ENCODE data around the gene MAP1A.

MAP1A gene

DNA sequence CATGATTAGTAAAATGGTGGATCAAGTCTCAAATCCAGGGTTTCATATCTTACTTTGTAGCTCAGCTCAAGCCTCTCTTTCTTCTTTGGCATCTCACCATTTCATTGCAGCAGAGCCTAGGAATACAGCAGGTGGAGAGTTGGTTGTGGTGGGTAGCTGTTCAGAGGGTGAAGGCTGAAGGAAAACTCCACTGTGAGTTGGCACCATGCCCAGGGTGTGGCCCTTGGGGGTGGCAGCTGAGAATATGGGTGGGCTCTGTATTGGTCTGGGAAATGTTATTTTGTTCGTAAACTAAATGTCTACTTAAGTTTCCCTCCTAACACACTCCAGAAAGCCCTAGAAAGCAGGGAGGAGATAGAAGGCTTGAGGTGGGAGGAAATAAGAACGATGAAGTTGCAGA, 1.7 kb upstream of the MAP1A start:
- Histone ChIP-seq H3K27ac (ENCODE audit: low read depth, low read length) (no peak overlapping the region), H4K20me1 (ENCODE audit: control insufficient read depth, insufficient read depth, low read depth, low read length) (peaks cover 5% of the 10 kb centered on the region; the same call in 1 of the 2 replicates), H3K4me2 (ENCODE audit: low read length) (no peak overlapping the region), H3F3A (ENCODE audit: control insufficient read depth, insufficient read depth) (no peaks in the 10 kb centered on the region), H3K27me3 (ENCODE audit: control insufficient read depth, low read length) (peaks cover 36% of the 10 kb centered on the region), H3K4me3 (ENCODE audit: low read length) (no peak overlapping the region), H3K4me1 (ENCODE audit: control insufficient read depth, low read length) (peaks cover 32% of the 10 kb centered on the region), H3K9me3 (ENCODE audit: control insufficient read depth, insufficient read depth, low read length) (no peaks in the 10 kb centered on the region), H3K79me2 (ENCODE audit: control insufficient read depth, low read length) (no peaks in the 10 kb centered on the region), H3K36me3 (ENCODE audit: control insufficient read depth, low read length) (no peaks in the 10 kb centered on the region), H3K9me2 (replicated peaks; ENCODE audit: control insufficient read depth, low read length) (no peaks in the 10 kb centered on the region)
- TF ChIP-seq, protein P1, sequence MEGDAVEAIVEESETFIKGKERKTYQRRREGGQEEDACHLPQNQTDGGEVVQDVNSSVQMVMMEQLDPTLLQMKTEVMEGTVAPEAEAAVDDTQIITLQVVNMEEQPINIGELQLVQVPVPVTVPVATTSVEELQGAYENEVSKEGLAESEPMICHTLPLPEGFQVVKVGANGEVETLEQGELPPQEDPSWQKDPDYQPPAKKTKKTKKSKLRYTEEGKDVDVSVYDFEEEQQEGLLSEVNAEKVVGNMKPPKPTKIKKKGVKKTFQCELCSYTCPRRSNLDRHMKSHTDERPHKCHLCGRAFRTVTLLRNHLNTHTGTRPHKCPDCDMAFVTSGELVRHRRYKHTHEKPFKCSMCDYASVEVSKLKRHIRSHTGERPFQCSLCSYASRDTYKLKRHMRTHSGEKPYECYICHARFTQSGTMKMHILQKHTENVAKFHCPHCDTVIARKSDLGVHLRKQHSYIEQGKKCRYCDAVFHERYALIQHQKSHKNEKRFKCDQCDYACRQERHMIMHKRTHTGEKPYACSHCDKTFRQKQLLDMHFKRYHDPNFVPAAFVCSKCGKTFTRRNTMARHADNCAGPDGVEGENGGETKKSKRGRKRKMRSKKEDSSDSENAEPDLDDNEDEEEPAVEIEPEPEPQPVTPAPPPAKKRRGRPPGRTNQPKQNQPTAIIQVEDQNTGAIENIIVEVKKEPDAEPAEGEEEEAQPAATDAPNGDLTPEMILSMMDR (IDR thresholded peaks at IDR 0.05; ENCODE audit: low read depth, low read length, poor library complexity, severe bottlenecking): no peak
- TF ChIP-seq EZH2phosphoT487 (IDR thresholded peaks at IDR 0.05; ENCODE audit: borderline replicate concordance, low read length): no peak

DNA sequence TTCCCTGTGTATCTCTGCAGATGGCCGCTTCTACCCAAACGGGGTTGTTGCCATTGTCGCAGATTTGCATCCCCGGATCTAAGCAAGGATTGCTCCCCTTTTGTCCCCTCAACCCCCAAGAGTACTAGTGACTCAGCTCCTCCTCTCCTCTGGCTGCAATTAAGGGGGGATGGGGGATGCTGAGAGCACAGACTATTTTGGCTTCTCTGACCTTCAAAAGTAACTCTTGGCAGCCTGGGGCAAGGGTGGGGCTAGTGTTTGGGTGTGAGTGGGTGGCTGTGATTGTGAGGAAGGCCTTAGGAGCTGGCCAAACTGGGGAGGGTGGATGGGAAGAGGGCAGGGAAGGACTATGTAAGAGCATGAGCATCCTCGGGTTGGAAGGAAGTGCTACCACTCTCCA, 1.2 kb upstream of the MAP1A start:
- TF ChIP-seq, protein P1 (IDR thresholded peaks at IDR 0.05; ENCODE audit: low read depth, low read length, poor library complexity, severe bottlenecking): no peak
- no peak for TF ChIP-seq EZH2phosphoT487 (IDR thresholded peaks at IDR 0.05; ENCODE audit: borderline replicate concordance, low read length)
- Histone ChIP-seq H3K9me2 (replicated peaks; ENCODE audit: control insufficient read depth, low read length) (no peaks in the 10 kb centered on the region), H3K27ac (ENCODE audit: low read depth, low read length) (no peak overlapping the region), H3K36me3 (ENCODE audit: control insufficient read depth, low read length) (no peaks in the 10 kb centered on the region), H3K79me2 (ENCODE audit: control insufficient read depth, low read length) (no peaks in the 10 kb centered on the region), H3K4me1 (ENCODE audit: control insufficient read depth, low read length) (peaks cover 29% of the 10 kb centered on the region), H3K4me2 (ENCODE audit: low read length) (no peak overlapping the region), H3K9me3 (ENCODE audit: control insufficient read depth, insufficient read depth, low read length) (no peaks in the 10 kb centered on the region), H3K27me3 (ENCODE audit: control insufficient read depth, low read length) (peaks cover 33% of the 10 kb centered on the region), H3K4me3 (ENCODE audit: low read length) (no peak overlapping the region), H4K20me1 (ENCODE audit: control insufficient read depth, insufficient read depth, low read depth, low read length) (peaks cover 4% of the 10 kb centered on the region; the same call in 1 of the 2 replicates), H3F3A (ENCODE audit: control insufficient read depth, insufficient read depth) (no peaks in the 10 kb centered on the region)

DNA sequence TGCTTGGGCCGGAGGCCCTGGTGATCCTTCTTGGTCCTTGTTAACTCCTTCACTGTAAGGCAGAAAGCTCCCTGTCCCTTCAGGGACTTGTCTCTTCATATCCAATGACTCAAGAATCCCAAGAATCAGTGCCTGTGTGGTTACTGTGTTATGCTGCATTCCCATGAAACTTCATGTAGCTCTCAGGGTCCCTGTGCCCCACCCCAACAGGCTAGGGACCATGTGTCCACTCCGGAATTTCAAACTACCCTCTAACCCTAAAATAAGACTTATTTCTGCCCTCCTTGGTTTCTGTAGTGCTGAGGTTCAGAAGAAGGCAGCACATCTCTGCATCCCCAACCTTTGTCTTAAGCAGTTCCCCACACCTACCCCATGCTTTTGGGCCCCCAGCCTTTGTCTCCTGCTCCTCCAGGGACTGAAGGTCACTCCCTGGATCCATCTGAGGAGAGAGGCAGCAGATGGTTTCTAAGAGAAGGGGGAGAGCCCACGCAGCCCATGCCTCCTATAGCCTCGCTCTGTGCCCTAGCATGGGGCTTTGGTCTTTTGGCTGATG, 531 bp upstream of the MAP1A start:
- peaks cover 26% of the 10 kb centered on the region for H3K27me3 ChIP-seq (ENCODE audit: control insufficient read depth, low read length)
- H3F3A ChIP-seq (ENCODE audit: control insufficient read depth, insufficient read depth): no peaks in the 10 kb centered on the region
- H3K27ac ChIP-seq (ENCODE audit: low read depth, low read length): no peak overlapping the region
- H3K9me3 ChIP-seq (ENCODE audit: control insufficient read depth, insufficient read depth, low read length): no peaks in the 10 kb centered on the region
- TF ChIP-seq, protein P1 (IDR thresholded peaks at IDR 0.05; ENCODE audit: low read depth, low read length, poor library complexity, severe bottlenecking): no peak
- no peak for TF ChIP-seq EZH2phosphoT487 (IDR thresholded peaks at IDR 0.05; ENCODE audit: borderline replicate concordance, low read length)
- H3K79me2 ChIP-seq (ENCODE audit: control insufficient read depth, low read length): no peaks in the 10 kb centered on the region
- H4K20me1 ChIP-seq (ENCODE audit: control insufficient read depth, insufficient read depth, low read depth, low read length): no peaks in the 10 kb centered on the region
- H3K4me1 ChIP-seq (ENCODE audit: control insufficient read depth, low read length): peaks cover 22% of the 10 kb centered on the region
- 0 out of 2 replicates have a peak overlapping the region, but pooled peaks have one; percentile 8 for H3K4me2 ChIP-seq (ENCODE audit: low read length)
- H3K36me3 ChIP-seq (ENCODE audit: control insufficient read depth, low read length): no peaks in the 10 kb centered on the region
- H3K4me3 ChIP-seq (ENCODE audit: low read length): 0 out of 2 replicates have a peak overlapping the region, but pooled peaks have one; percentile 11
- no peaks in the 10 kb centered on the region for H3K9me2 ChIP-seq (replicated peaks; ENCODE audit: control insufficient read depth, low read length)

Data from DOHH2 (cell line).